KG1 (cell line): ENCODE results near the gene EIF5A.
"Not testable (repeated sequence)": the region's sequence is repeated elsewhere in the genome, so short reads cannot be mapped to it uniquely, and the experiment has no call there.

ENCODE experiments used
- DNase-seq: peaks from one replicate; lab custom pipeline; 2025; lab: John Stamatoyannopoulos, UW

Gene EIF5A

GRCh38 chr17:7332600-7333069, 25.2 kb downstream of the EIF5A start:
- not testable (repeated sequence) for DNase-seq

GRCh38 chr17:7334938-7335538, 27.6 kb downstream of the EIF5A start:
- no peak for DNase-seq

- DNase-seq: not testable (repeated sequence)
Observed at GRCh38 chr17:7335765-7336164, 28.3 kb downstream of the EIF5A start.

GRCh38 chr17:7336240-7337175, 29.1 kb downstream of the EIF5A start, which contains the start of gene ACAP1:
Gene ACAP1, plus strand, starts transcription at chr17:7336529. Its CDS starts 206 bp downstream, at chr17:7336735.
- peak; percentile 35 for DNase-seq

DNA sequence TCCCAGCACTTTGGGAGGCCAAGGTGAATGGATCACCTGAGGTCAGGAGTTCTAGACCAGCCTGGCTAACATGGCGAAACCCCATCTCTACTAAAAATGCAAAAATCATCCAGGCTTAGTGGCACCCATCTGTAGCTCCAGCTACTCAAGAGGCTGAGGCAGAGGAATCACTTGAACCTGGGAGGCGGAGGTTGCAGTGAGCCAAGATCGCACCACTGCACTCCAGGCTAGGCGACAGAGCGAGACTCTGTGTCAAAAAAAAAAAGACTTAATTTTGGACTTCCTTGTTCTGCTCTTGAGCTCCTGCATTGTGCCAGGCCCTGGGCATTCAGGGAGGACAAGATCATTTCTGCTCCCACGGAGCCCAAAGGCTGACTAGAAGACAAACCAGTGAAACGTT, 30.2 kb downstream of the EIF5A start:
- not testable (repeated sequence) for DNase-seq

DNA sequence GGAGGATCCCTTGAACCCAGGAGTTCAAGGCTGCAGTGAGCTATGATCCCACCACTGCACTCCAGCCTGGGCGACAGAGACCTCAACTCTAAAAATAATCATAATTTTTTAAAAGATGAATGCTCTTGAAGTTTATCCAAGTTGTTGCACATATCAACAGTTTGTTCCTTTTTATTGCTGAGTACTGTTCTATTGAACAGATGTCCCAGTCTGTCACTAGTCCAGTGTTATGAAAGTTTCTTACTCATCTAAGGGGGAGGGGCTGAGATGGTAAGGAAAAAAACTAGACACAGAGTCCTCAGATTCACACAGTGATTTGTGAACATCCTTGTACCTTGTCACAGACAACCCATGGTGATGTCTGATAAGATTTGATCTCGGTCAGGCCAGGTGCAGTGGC, 32.8 kb downstream of the EIF5A start:
- no peak for DNase-seq

DNA sequence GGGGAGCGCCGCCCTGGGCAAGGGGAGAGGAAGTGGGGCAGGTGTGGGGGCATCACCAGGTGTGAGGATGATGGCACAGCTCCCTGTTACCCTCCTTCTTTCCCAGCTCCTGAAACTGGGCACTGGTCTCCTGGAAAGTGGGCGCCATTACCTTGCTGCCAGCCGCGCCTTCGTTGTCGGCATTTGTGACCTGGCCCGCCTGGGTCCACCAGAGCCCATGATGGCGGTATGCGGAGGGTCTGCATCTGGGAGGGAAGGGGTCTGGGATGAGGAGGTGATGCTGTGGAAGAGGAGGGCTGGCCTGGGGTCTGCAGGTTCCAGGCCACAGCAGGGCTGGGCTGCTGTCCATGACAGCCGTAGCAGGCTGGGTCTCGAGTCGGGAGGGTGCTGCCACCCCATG, 34.4 kb downstream of the EIF5A start:
- DNase-seq: no peak

GRCh38 chr17:7343250-7343649, 35.8 kb downstream of the EIF5A start:
- no peak for DNase-seq

GRCh38 chr17:7346761-7347614, 39.6 kb downstream of the EIF5A start:
- DNase-seq: no peak

DNA sequence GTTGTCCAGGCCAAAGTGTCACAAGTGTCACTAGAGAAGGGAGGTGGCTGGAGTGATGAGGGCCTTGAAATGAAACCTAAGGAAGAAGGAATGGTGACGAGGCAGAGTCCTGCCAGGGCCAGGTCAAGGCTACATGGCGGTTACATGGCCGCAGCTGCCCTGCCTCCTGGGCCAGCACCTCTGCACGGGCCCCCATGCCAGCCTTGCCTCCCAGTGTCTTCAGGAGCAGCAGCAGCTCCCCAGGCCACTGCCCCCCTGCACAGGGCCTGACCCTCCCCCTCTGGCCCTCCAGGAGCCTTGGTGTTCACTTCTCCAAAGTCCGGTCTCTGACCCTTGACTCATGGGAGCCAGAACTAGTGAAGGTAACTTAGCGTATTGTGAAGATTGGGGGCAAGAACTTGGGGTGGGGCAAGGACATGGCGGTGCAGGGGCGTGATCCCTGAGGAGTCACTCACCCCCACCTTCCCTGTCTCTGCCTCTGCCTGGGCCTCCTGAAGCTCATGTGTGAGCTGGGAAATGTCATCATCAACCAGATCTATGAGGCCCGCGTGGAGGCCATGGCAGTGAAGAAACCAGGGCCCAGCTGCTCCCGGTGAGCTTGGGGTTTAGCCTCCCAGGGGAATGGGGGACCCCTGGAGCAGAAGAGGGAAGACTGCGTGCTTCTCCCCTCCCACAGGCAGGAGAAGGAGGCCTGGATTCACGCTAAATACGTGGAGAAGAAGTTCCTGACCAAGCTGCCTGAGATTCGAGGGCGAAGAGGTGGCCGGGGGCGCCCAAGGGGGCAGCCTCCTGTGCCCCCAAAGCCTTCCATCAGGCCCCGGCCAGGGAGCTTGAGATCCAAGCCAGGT, 40.4 kb downstream of the EIF5A start:
- no peak for DNase-seq

DNA sequence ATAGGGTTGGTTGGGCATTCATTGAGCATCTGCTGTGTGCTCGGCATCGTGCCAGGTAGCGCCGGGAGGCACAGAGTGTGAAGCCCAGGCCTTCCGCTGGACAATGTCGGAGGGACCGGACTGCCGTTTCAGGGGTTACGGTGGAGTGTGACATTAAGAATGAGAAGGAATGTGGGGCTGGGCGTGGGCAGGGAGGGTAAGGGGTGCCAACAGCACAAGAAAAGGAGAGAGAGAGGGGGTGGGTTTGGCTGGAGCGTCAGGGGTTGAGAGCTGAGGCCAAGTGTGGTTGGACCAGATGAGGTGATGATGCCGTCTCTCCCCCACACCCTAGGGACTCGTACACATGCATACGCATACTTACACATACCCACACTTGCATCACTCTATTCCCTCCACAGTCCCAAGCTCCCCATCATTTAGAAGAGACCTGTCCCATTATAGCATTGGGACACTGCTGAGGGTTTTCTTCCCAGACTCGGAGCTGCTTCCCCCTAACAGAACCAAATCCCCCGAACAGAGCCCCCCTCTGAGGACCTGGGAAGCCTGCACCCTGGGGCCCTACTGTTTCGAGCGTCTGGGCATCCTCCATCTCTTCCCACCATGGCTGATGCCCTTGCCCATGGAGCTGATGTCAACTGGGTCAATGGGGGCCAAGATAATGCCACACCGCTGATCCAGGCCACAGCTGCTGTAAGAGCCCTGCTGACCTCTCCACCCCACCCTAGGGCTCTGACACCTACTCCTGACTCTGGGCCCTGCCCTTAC, 41.2 kb downstream of the EIF5A start:
- DNase-seq: no peak

GRCh38 chr17:7351665-7352502, 44.5 kb downstream of the EIF5A start, which contains the start of gene KCTD11:
Gene KCTD11, plus strand, starts transcription at chr17:7352162.
- no peak for DNase-seq

GRCh38 chr17:7352503-7352889, 45.1 kb downstream of the EIF5A start:
- DNase-seq: no peak

- DNase-seq: no peak
Observed at GRCh38 chr17:7352910-7353635, 45.6 kb downstream of the EIF5A start.

DNA sequence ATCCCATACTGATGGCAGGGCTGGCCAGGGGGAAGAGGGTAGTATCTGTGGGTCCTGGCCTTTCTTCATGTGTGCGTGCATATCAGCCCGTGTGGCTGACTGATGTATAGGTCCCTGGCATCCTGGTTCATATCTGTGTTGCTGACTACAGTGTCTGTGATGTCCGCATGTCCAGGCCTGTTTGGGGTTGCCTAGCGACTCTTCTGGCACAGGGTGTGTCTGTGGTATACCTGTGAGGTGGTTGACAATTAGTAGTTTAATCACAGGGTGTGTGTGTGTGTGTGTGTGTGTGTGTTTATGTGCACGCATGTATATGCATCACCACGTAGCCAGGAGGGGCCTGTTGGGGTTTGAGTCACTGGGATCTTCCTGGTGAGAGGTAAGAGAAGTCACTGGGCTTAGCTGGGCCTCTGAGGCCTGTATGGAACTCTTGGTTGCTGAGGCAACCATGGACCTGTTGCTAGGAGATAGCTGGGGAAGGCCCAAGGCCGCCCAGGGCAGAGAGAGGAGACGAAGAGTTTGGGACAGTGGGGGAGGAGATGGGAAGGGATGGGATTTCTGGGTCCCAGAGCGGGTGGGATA, 46.9 kb downstream of the EIF5A start:
- DNase-seq: no peak

DNA sequence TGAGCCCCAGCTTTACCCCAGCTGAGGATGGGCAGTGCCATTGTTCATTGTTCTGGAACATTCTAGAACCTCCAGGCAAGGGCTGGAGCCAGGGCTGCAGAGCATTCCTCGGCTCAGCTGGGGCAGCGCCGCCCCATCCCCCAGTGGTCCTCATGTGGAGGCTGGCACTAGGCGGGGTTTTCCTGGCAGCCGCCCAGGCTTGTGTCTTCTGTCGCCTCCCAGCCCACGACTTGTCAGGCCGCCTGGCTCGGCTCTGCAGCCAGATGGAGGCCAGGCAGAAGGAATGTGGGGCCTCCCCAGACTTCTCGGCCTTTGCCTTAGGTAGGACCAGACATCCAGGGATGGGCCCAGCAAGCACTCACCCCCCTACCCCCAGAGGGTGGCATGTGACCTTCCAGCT, 47.6 kb downstream of the EIF5A start, which contains the start of gene TMEM95:
Gene TMEM95 (plus strand): TSS at position 104 of the 400 bp plus-strand sequence. CDS start 49 bp downstream, at position 153.
- DNase-seq: no peak

DNA sequence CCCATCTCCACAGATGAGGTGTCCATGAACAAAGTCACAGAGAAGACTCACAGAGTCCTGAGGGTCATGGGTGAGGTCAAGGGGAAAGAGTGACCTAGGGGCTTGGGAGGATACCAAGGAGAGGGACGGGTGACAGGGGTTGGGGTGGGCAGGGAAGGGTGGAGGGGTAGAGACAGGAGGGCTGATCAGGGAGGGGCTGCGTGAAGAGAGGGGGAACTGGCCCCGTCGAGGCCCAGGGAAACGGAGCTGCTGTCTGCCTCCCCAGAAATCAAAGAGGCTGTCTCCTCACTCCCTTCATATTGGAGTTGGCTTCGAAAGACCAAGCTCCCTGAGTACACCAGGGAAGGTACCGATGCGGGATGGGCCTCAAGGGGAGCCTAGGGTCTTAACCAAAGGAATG, 48.1 kb downstream of the EIF5A start:
- DNase-seq: no peak

DNA sequence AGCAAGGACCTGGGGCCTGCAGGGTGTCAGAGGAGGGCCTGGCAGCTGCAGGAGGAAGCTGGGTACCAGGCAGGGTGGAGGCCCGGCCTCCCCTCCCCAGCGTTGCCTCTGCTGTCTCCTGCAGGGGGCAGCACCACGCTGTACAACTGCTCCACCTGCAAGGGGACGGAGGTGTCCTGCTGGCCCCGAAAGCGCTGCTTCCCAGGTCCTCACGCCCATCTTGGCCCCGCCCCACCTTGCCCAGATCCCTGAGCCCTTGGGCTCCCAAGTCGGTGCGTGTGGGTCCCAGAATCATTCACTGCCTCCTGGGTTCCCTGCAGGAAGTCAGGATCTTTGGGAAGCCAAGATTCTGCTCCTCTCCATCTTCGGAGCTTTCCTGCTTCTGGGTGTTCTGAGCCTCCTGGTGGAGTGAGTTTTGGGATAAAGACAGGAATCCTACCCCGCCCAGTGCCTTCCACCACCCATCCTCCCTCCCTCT, 48.7 kb downstream of the EIF5A start:
- DNase-seq: peak; percentile 32
